H7 (cell line): ENCODE measurements around the gene RFX4. TPM values are rescaled to one million over a fixed set of nuclear protein-coding genes. Genes with fewer than 3 reads are reported as not detected.

Source experiments
- DNase-seq: peaks from one replicate; pipeline ENCODE4 v3.0.0; 2012
- H3K27me3 ChIP-seq: 2 replicates; pipeline ENCODE4 v1.6.0; 2011; ENCODE audit warnings: mild to moderate bottlenecking, low read length; ENCODE audit not compliant: control insufficient read depth, insufficient read depth
- H3K36me3 ChIP-seq: replicated peaks from 2 replicates; pipeline ENCODE4 v1.5.1; 2011; ENCODE audit warnings: low read length; ENCODE audit not compliant: control insufficient read depth, insufficient read depth
- H3K4me3 ChIP-seq: 2 replicates; pipeline ENCODE4 v1.5.1; 2011; ENCODE audit warnings: low read depth, mild to moderate bottlenecking, control low read depth, low read length, moderate library complexity; ENCODE audit not compliant: insufficient read depth
- total RNA-seq: library from RNA; depleted of rRNA; stranded (reverse); fragments of >200 nt; shearing (Covaris generic); gene quantifications from 2 replicates; pipeline ENCODE4 v1.2.3, GENCODE V29; 2014

Gene RFX4
- total RNA-seq, 1 experiment from 2014 or later = 0.83 TPM

DNA sequence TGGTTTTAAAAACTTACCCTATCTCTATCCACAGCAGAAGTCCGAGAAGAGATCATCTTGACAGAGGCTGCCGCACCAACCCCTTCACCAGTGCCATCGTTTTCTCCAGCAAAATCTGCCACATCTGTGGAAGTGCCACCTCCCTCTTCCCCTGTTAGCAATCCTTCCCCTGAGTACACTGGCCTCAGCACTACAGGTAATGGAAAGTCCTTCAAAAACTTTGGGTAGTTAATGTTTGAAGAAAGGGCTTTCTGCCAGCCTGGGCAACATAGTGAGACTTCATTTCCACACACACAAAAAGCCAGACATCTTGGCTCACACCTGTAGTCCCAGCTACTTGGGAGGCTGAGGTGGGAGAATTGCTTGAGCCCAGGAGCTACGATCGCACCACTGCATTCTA is 150.1 kb downstream of the RFX4 start:
- Histone ChIP-seq H3K36me3 (no peaks in the 10 kb centered on the region), H3K27me3 (no peaks in the 10 kb centered on the region), H3K4me3 (no peak overlapping the region)
- no peak for DNase-seq

DNA sequence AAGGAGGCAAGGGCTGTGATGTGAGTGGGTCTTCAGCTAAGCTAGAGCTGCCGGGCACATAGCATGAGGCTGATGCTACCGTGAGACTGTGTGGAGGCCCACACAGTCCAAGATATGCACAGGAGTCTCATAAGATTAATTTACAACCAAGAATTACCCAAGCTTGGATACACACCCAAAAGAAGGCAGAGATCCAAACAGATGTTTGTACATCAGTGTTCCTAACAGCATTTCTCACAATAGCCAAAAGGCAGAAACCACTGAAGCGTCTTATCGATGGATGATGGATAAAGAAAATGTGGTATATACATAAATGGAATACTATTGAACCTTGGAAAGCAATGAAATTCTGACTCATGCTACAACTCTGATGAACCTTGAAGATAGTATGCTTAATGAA is 150.9 kb downstream of the RFX4 start:
- H3K27me3 ChIP-seq = no peaks in the 10 kb centered on the region
- no peaks in the 10 kb centered on the region for H3K36me3 ChIP-seq
- H3K4me3 ChIP-seq = no peak overlapping the region
- DNase-seq = no peak

DNA sequence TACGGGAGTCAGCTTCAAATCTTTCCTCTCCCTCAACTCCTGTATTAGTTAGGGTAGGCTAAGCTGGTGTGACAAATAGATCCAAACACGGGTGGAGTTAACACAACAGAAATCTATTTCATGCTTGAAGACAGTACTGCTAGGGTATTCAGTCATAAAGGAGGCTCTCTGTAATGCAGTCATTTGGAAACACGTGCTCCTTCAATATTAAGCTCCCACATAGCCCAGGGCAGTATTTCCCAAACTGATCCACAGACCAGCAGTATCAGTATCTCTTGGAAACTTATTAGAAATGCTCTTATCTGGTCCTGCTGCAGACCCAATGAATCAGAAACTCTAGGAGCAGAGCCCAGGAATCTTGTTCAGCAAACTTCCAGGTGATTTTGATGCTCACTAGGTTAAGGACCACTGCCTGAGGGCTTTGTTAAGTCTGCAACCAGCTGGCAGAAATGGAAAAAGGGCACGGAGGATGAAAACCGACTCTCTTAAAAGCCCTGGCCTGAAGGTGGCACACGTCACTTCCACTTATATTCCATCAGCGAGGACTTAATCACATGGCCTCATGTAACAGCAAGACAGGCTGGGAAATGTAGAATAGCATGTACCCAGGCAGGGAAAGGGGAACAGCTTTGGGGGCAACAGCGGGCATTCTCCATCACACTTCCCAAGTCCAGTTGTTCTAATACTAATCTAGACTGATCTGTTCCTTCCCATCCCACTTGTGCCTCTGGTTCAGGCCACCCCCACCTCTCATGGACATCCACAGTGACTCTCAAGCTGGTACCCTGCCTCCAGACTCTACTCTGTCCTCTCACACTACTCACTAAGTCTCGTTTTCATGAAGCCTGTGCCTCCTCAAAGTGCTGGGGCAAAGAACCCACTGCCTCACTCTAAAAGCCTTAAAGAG is 153.5 kb downstream of the RFX4 start:
- H3K36me3 ChIP-seq = no peaks in the 10 kb centered on the region
- no peaks in the 10 kb centered on the region for H3K27me3 ChIP-seq
- no peak for DNase-seq
- H3K4me3 ChIP-seq = no peak overlapping the region

DNA sequence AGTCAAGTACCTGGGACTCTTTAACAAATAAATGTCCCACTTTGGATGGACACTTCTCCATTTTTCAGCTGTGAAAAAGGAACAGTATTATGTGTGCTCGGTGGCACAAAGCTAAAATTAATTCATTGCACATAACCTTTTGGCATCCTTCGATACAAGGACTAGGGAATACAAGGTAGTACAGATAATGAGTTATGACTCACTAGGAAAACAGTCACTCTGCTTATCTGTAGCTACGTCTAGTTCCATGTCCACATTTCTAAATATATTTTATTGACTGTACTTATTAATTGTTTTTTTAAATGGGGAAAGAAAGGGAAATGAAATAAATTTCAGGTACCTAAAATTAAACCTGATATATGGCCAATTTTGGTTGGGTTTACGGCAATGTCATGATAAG is 156.5 kb downstream of the RFX4 start:
- Histone ChIP-seq H3K4me3 (no peak overlapping the region), H3K36me3 (no peaks in the 10 kb centered on the region), H3K27me3 (no peaks in the 10 kb centered on the region)
- DNase-seq = no peak

DNA sequence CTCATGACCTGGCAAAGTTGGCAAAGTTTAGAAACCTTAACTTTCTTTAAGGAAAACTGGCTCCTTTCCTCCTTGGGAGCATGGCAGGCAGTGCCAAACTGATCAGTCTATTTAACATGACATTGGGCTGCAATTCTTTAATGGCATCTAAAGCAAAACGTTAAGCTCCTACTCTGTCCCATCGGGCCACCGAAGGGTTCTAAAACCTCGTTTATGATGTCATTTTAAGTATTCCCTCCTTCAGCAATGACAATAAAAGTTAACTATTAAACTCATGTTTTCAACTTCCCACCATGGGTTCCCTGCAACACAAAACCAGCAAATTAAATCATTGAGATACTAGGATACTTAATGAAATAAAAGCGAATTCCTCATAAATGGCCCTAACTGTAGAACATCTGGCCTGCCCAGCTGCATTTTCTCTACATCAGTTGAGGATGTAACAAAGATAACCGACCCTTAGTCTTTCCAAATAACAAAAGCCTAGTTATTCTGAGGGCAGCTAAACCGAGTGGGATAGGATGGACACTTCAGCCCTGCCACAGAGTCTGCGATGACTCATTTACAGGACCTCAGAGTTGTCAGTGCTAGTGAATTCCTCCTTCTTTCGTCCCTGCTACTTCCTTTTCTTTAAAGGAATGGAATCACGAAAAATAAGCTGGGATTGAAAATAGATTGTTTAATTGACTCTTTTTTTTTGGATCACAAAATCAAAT is 157.2 kb downstream of the RFX4 start:
- Histone ChIP-seq H3K36me3 (no peaks in the 10 kb centered on the region), H3K27me3 (no peaks in the 10 kb centered on the region), H3K4me3 (no peak overlapping the region)
- no peak for DNase-seq

DNA sequence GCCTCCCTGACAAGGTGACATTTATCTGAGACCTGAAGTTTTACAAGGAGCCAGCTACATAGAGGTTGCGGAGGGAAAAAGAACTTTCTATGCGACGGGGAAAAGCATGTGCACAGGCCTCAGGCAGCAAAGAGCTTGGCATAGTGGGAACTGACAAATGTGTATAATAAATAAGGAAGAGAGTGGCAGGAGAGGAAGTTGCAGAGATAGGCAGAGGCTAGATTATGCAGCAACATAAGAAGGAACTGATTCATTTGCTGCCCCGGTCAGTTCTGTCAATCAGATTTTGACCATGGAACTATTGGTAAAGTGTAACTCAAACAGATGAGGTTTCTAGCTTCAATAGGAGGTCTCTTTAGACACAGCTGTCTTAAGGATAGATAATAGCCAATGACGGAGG is 158.0 kb downstream of the RFX4 start:
- Histone ChIP-seq H3K36me3 (no peaks in the 10 kb centered on the region), H3K4me3 (no peak overlapping the region), H3K27me3 (no peaks in the 10 kb centered on the region)
- no peak for DNase-seq

DNA sequence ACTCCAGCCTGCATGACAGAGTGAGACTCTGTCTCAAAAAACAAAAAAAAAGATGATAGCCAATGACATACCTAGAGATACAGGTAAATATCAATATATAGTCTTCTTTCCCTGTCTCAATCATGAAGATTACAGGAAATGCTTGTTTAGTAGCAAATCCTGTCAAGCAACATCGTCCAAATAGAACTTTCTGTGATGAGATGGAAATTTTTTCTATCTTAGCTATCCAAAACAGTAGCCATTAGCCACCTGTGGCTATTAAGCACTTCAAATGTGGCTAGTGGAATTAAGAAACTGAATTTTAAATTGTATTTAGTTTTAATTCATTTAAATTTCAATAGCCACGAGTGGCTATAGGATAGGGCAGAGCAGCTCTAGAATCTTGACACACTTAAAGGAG is 158.4 kb downstream of the RFX4 start:
- H3K36me3 ChIP-seq = no peaks in the 10 kb centered on the region
- no peak overlapping the region for H3K4me3 ChIP-seq
- no peaks in the 10 kb centered on the region for H3K27me3 ChIP-seq
- DNase-seq = no peak

DNA sequence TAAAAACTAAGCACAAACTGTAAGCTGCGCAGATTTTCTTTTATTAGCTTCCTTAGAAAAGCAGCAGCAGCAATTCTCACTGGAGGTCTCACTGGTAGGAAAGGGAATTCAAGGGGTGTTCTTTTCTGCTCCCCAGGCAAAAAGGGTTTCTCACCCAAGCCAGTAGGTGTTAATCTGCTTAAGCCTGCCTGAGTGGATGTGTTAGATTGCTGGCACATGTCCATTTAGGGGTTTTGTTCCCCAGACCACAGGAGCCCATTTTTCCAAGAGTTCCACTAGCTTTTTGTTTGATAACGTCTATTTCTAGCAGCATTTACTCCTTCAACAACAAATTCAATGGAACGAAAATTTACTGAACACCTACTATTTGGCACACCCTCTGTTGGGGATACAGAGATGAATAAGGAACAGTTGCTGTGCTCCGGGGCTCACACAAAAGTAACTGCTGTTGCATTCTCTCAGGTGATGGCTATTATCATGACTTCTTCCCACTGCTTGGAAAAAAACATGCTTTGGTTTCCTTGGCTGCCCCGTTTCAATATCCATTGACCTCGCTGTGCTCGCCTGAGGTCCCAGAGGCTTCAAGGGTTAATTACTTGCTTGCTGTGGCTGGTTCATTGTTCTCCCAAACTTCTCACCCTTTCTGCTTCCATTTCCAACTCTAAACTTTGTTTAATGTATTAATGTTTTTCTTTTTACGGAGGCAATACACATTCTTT is 160.6 kb downstream of the RFX4 start:
- Histone ChIP-seq H3K27me3 (no peaks in the 10 kb centered on the region), H3K4me3 (no peak overlapping the region)
- DNase-seq = no peak

DNA sequence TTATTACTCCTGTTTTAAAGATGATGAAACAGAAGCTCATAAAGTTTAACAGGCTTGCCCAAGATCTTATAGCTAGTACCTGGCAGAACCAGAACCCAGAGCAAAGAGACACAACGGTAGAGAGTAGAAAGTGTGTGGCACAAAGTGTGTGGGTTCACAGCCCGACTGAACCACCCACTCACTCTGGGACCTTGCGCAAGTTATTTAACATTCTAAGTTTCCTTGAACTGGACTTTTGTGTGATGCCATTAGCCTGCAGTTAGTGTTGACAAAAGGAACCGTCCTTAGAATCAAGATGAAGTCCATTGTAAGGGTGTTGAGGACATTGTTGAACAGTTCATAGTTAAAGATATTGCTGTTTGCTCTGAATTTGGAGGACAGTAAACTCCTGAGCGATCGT is 161.8 kb downstream of the RFX4 start:
- H3K36me3 ChIP-seq = no peaks in the 10 kb centered on the region
- no peak overlapping the region for H3K4me3 ChIP-seq
- H3K27me3 ChIP-seq = no peaks in the 10 kb centered on the region
- no peak for DNase-seq

More for the DNA sequence above, 160.6 kb downstream of the RFX4 start:
- H3K36me3 ChIP-seq = no peaks in the 10 kb centered on the region

DNA sequence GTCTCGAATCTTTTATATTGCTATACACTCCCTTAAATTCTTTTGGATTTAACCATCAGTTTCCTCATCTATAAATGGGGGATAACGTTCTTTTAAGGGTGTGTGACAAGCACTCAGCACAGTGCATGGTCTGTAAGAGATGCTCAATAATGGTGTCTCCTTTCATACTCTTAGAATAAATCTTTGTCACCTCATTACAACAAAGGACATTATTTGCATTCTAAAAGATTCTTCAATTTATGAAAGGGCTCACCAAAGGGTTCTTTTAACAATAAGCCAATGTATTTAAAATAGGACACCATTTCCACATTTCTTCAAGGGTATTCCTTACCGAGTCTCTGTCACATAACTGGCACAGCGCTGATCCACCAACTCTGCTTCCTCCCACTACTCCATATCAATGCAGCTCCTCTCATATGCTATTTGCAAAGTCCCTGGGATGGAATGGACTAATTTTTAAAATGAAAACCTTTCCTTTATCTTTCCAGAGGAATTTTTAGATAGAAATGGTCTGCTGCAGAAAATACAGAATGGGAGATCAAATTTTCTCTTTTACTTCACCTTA is 162.5 kb downstream of the RFX4 start:
- Histone ChIP-seq H3K4me3 (no peak overlapping the region), H3K27me3 (no peaks in the 10 kb centered on the region), H3K36me3 (no peaks in the 10 kb centered on the region)
- no peak for DNase-seq

DNA sequence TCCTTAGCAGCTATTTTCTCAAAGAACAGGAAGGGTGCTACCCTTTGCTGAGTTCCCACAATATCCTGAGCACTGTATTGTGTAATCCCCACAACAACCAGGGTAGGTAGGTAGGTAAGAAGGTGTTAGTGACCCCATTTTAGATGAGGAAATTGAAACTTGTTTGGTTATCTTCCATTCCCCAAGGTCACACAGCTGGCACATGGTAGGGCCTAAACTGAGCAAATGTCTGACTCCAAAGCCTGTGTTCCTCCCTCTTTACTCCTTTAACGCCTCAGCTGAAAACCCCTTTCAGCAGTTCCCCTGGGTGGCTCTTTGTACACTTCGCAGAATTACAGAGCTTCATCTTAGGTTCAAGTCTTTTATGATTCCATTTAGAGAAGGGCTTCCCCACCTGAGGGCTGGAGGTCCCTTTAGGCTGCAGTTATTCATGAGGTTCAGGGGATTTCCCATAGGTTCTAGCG is 165.2 kb downstream of the RFX4 start:
- H3K36me3 ChIP-seq = no peaks in the 10 kb centered on the region
- DNase-seq = no peak
- no peak overlapping the region for H3K4me3 ChIP-seq
- H3K27me3 ChIP-seq = no peaks in the 10 kb centered on the region

DNA sequence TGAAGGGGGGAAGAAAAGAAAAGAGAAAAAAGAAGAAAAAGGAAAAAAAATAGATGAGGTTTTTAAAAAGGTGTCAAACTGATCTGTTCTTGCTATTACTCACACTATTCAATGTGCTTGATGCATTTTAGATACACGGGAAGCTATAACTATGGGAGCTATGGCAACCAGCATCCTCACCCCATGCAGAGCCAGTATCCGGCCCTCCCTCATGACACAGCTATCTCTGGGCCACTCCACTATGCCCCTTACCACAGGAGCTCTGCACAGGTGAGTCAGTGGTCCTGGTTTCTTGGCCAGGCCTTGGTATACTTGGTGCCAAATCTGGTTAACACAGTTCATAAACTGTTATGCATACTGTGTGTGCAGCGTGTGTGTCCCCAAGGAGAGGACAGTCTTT is 167.7 kb downstream of the RFX4 start:
- Histone ChIP-seq H3K4me3 (no peak overlapping the region), H3K36me3 (no peaks in the 10 kb centered on the region), H3K27me3 (no peaks in the 10 kb centered on the region)
- DNase-seq = no peak

DNA sequence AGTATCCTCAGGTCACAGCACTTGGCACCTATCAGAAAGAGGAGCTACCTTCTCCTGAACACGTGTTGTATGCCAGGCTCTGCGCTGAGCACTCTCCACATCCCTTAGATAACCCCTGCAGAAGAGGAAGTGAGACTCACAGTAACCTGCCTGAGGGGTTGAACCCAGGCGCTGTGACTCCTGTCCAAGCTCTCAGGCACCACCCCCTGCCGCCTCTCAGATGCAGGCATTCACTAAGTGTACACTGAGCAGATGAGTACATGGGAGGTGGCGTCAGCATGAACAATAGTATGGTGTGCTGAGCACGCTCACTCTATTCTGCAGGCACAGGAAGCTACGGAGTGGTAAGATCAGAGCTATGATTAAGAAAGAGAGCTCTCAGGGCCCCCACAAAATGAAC is 170.7 kb downstream of the RFX4 start:
- DNase-seq = no peak
- Histone ChIP-seq H3K36me3 (no peaks in the 10 kb centered on the region), H3K4me3 (no peak overlapping the region), H3K27me3 (no peaks in the 10 kb centered on the region)

DNA sequence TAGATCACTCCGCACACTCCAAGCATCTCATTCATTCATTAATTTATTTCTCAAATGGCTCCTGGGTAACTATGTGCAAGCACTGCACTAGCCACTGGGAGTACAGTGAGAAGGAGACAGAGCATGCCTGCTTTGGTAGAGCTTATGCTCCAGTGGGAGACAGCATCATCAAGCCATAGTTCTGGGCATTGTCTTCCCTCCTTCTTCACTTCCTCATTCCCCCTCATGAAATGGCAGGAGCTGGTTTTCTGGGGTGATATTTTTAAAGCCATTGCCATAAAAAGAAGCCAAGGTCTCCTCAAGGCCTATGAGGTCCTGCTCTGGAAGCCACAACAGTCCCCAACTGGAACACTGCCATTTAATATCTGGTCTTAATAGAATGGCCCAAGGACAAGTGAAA is 171.5 kb downstream of the RFX4 start:
- Histone ChIP-seq H3K4me3 (no peak overlapping the region), H3K36me3 (no peaks in the 10 kb centered on the region), H3K27me3 (no peaks in the 10 kb centered on the region)
- DNase-seq = no peak
